HG02623 (cell line): ENCODE data around the gene SRP68.
"Not testable (repeated sequence)": the region's sequence is repeated elsewhere in the genome, so short reads cannot be mapped to it uniquely, and the experiment has no call there.

Source experiments
- ATAC-seq: cut with Tn5 transposase; IDR thresholded peaks from one replicate; pipeline ENCODE4 v1.9.1; 2021; ENCODE audit warnings: moderate library complexity; ENCODE audit not compliant: unreplicated experiment

SRP68 gene

DNA sequence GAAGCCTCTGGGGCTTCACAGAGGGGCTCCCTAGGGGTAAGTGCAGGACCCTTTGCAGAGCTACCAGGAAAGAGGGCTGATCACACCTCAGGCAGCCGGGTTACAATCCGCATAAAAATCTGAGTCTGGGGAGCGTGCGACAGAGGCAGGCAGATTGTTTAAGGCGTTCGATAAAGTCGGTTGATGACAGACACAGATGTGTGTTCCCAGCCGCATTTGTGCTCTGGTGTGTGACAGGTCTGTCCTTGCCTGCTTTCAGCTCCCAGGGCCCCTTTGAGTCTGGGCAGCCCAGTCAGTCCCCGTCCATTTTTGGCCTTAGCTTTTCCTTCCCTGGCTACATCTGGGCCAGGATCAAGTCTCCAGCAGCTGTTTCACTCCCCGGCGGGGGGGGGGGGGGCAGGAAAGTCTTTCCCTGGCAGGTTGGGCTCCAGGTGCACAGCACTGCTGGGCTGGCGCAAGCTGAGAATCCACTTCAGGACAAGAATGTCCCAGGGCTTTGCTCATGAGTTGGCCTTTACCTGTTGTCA, 5.3 kb upstream of the SRP68 start:
- ATAC-seq = no peak

DNA sequence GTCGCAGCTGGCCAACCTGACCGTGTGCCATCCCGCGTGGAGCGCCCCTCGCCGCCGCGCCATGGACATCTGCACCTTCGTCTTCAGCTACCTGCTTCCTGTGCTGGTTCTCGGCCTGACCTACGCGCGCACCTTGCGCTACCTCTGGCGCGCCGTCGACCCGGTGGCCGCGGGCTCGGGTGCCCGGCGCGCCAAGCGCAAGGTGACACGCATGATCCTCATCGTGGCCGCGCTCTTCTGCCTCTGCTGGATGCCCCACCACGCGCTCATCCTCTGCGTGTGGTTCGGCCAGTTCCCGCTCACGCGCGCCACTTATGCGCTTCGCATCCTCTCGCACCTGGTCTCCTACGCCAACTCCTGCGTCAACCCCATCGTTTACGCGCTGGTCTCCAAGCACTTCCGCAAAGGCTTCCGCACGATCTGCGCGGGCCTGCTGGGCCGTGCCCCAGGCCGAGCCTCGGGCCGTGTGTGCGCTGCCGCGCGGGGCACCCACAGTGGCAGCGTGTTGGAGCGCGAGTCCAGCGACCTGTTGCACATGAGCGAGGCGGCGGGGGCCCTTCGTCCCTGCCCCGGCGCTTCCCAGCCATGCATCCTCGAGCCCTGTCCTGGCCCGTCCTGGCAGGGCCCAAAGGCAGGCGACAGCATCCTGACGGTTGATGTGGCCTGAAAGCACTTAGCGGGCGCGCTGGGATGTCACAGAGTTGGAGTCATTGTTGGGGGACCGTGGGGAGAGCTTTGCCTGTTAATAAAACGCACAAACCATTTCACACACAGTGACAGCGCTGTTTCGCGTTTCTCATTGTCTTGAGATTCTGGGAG, 4.7 kb upstream of the SRP68 start:
- no peak for ATAC-seq

DNA sequence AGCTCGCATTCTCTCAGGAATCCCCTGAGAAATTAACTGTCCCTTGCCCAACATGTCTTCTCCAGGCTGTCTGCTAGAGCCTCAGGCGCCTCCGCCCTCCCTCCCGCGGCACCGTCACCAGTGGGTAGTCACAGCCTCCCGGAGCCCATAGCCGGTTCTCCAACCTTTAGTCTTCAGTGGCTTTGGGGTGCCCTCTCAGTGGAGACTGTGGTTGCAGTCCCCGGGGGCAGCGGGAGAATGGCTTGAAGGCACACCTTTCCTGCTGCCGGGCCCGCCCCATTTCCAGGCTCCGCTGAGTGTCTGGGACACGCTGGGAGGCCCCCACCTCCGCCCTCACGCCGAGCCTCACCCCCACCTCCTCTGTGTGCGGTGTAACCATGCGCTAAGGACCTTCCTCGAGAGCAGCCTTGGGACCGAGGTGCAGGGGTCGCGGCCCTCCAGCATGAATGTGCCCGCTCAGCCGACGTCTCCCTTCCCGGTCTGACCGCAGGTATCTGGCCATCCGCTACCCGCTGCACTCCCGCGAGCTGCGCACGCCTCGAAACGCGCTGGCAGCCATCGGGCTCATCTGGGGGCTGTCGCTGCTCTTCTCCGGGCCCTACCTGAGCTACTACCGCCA, 3.9 kb upstream of the SRP68 start:
- ATAC-seq = no peak

DNA sequence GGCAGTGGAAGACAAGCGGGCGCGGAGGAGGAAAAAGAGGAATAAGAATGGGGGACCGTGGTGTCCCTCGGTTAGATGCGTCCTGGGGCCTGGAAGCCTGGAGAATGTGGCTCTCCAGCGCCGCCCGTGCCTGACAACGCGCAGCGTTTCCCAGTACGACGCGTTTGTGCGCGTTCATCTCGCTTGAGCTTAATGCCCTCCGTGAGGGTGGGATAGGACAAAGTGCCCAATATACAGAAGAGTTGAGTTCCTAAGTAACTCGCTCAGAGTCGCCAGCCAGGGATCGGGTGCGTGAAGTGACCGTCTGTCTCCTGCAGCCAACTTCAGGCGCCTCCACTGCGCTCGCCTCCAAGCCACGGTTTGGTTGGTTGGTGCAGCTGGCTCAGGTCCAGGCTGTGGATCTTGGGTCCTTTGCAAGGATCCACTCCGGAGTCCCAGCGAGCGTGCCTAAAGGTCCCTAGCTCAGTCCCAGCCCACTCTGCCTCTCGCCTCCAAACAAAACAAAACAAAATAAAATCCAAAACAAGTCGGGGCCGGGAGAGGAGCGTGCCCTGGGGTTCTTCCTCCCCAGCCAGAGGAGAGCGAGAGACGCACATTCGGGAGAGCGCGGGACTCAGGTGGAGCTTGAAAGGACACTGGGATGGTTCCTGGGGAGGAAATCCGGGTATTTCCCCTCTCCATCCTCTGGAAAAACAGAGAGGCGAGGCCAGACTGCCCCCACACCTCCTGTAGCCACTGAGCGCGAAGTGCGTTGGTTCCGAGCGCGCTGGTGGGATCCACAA, 3.2 kb upstream of the SRP68 start:
- ATAC-seq = no peak

DNA sequence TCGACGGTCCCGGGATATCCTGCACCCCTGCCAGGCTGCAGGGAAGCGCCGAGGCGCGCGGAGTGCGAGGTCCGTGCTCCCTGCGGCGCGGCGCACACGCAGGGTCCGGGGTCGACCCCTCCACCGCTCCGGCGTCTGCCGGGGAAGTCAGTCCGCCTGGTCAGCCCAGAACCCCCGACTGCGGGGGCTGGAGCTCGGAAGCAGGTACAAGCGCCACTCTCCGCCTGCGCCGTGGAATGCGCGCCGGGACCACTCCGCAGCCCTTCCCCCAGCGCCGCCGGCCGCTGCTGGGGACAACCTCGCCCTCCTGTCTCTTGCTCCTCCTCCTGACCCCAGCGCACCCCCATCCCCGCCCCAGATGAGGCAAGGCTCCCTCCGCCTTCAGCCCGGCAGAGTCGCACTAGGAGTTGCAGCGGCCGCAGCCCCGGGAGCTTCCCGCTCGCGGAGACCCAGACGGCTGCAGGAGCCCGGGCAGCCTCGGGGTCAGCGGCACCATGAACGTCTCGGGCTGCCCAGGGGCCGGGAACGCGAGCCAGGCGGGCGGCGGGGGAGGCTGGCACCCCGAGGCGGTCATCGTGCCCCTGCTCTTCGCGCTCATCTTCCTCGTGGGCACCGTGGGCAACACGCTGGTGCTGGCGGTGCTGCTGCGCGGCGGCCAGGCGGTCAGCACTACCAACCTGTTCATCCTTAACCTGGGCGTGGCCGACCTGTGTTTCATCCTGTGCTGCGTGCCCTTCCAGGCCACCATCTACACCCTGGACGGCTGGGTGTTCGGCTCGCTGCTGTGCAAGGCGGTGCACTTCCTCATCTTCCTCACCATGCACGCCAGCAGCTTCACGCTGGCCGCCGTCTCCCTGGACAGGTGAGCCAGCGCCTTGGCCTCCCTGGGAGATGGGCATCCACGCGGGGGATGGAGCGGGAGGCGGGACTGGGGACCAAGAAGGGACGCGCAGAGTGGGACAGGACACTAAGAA, 2.4 kb upstream of the SRP68 start, which contains the start of gene GALR2:
Gene GALR2, plus strand, starts transcription at position 392 of the 974 bp plus-strand sequence. Its CDS starts 103 bp downstream, at position 495.
- no peak for ATAC-seq

DNA sequence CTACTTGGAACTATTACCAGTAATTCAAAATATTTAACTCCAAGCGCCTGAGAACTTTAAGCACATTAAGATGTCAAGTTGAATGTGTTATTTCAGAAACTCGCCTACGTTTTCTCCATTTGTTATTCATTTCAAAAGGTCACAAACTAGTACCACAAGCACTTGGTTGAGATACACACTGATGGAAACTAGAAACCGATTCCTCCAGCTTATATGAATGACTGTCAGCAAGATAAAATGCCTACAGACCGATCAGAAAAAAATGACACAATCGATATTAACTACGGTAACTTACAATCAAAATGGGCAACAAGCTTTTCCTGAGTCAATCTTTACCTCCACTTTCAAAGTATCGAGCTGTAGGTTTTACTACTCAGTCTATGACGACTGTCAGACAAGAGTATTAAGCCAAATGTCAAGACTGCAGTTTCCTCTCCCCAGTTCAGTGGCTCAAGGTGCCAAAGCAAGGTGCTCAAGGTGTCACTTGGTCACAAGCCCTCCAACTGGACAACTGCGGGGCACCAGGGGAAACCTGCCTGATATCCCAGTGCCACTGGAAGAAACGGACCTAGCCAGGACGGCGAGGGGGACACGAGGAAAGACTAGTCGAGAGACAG, 678 bp downstream of the SRP68 start:
- no peak for ATAC-seq

DNA sequence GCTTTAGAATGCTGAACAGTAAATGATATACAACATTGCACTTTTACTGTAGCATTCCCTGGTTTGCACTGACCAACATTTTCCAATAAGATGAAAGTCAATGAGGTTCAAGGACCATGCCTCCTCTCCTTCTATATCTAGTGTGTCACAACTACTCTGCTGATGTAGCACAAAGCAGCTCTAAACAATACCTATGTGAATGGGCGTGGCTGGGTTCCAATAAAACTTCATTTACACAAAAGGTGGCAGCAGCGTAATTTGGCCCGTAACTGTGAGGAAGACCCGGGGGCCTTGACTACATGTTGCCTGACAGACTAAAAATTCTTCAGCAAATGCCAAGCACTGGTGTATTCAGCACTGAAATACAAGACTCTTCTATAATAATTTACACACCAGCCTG, 6.5 kb downstream of the SRP68 start:
- no peak for ATAC-seq

DNA sequence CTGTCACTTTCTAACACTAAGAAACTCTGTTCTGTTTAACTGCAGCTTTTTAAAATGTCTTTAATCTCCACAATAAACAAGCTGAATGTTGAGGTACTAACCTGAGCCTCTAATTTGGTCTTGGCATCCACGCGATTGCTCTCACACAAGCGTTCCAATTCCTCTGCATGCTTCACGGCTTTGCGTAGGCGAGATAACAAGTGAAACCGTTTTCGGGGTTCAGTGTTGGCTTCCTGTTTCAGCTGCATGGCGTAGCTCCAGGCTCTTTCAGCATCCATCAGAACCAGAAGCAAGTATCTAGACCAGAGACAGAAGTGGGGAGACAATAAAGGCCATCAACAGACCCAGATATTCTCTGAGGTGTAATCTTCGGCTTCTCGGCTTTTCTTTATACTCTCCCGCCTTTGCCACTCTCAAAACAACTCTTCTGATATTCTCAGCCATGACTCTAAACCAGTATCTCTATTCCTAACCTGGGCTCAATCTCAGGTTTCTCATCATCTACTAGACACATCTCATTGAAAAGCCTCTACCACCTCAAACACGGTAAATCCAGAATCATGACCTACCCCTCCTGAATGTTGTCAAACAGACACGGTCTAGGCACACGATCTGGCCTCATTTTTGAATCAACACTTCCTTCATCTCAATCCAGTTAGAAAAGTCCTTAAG, 8.3 kb downstream of the SRP68 start:
- no peak for ATAC-seq

DNA sequence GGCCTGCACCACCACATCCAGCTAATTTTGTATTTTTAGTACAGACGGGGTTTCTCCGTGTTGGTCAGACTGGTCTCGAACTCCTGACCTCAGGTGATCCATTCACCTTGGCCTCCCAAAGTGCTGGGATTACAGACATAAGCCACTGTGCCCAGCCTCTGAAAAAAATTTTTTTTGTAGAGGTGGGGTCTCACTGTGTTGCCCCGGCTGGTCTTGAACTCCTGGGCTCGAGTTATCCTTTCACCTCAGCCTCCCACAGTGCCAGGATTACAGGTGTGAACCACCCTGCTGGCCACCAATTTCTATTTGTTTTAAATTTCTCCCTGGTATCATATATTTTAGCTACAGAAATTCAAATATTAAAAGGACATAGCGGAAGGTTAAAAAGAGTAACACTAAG, 14.1 kb downstream of the SRP68 start:
- ATAC-seq = not testable (repeated sequence)

DNA sequence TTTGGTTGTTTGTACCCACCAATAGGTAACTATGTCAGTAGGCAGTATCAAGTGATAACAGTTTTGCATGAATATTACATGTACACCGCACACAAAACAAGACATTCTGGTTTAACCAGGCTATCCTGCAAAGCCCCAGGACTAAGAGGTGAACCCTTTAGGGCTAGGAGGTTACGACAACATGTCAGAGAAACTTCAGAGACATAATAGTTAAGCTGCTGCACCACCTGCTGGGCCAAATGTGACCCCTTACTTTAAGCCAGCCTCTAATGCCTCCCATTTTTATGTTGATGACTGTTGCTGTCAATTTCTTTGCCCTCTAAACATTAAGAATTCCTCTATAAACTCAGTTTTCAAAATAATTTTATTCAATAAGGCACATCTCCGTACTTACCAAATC, 15.4 kb downstream of the SRP68 start:
- no peak for ATAC-seq

DNA sequence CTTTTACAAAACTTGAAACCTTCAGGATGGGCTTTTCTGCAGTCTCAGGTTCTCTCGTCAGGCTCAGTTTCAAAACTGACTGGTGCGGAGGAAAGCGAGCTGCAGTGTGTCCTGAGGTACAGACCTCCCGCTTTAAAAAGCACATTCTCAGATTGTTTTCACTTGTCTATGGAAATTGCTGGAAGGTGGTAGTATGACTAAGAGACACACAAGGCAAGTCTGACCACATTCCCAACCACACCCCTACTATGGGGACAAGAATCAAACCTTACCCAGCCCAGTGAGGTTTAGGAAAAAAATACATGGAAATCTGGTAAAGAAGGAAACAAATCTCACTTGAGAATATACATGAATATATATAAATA, 18.2 kb downstream of the SRP68 start:
- ATAC-seq = no peak

DNA sequence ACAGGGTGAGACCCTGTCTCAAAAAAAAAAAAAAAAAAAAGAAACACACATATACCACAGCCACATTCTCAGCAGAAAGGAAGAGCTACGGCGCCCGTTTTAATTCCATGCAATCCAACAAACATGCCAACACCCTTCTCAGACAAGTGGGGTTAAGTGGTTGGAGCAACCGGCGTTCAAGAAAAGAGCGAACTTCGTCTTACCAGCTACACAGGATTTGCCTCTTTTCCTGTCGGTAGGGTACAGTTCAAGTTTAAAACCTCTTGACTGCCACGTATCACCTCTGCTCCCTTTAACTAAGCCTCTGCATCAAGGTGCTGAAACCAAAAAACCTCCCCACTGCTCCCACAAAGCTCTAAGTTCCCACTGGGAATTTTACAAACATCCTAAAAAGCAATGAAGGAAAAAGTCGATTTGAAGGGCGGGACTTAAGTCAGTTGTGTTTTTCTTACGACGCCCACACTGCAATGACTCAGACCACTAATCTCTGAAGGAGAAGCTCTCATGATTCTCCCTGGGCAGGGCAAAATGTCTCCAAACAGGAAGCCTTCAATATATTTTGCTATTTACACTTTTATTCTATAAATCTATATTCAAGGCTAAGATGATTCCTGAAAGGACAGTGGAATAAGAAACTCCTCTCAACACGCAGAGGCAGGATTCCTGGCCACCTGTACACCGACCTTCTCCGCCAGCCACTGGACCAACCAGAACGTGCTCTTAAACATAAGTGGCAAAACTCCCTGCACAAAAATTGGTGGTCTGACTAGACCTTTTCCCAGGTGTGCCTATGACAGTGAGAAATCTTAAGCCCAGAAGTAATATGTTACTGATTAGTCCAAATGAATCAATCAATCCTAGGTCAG, 18.8 kb downstream of the SRP68 start:
- no peak for ATAC-seq

DNA sequence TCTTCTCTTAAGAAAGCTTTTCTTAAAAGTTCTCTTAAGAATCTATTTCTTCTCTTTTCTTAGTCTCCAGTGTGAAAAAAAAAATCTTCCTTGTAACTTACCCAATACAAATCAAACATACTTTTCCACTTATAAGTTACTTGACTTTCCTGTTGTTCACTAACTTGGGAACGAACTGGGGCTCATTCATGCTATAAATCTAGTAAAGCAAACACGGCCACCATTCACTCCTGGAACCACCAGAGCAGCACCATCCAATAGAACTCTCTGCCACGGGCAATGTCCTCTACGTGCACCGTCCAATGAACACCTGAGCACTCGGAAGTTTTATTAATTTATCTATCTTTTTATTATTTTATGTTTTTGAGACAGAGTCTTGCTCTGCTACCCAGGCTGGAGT, 20.8 kb downstream of the SRP68 start:
- no peak for ATAC-seq

DNA sequence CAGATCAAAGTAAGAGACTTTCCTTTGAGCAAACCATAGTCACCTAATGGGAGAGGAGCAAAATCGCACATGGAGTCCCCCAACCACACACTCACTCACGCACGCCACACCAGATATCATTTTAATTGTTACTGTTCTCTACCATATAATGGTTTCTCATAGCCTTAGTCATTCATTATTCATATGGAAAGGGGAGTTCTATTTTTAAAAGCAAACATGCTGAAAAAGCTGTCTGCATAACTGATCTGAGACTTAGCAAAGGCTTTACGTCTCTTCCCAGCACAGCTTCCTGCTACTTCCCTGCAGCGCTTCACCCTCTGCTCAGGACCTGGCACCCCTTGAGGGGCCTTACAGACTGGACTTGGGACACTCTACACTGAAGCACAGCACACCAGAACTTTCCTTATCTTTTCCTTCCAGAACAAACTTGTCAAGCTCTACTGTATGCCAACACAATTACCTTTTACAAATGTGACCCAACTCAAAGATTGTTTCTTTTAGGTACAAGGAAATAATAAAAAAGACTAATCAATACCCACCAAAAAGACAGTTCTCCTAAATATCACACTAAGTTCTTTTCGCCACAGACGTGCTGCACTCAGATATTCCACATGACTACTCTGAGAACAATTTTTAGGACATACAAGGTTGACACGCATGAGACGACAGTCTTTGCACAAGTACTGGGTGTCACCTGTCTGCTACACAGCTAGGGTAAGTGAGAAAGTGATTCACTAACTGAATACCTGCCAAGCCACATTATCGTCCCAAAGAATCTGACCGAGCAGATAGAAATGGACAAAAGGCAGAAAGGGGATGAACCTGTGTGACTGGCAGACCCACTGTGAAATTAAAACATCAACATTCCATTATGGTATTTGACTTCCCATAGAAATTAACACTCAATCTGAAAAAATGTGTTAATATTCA, 21.5 kb downstream of the SRP68 start:
- no peak for ATAC-seq

DNA sequence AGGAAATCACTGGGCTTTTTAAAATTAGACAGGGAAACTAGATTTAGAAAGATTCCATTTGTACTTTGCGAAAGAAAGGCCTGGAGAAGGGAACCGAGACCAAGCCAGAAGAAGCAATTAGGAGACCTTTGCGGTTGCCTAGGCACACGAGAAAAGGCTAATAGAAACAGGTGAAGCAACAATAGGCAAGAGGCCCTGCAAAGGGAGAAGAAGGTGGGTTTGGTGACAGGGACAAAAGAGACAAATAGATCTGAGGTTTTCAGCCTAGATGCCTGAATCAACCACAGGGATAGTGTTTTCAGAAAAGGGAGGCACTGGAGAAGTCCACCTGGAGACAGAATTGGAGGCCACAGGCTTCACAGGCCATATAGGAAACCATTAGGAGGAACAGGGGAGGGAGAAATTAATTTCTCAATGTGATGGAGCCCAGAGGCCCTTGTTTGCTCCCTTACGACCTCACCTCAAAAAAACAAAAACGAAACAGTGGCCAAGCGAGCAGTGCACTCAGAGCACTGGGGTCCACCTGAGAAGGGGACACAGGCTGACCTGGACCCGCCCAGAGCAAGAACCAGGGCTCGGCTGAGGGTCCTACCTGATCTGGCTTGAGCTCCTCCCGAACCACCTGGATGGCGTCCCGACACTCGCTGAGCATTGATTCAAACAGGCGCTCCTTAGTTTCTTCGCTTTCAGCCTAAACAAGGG, 22.3 kb downstream of the SRP68 start:
- ATAC-seq = no peak

DNA sequence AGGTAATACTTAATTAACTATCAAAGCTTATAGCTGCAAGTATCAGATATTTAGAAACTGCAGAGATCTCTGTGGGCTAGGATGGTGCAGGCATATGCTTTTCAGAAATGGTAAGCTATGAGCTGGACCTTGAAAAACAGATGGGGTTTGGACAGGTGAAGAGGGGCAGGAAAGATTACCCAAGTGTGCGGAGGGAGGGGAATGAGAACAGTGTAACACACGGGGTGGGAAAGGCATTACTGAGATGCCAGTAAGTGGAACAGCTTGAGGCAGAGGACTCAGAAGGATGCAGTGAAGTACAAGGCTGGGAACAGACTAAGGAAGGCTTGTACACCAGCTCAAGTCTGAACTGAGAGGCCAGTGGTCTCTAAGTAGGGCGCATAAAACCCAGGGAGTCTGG, 23.1 kb downstream of the SRP68 start:
- no peak for ATAC-seq

DNA sequence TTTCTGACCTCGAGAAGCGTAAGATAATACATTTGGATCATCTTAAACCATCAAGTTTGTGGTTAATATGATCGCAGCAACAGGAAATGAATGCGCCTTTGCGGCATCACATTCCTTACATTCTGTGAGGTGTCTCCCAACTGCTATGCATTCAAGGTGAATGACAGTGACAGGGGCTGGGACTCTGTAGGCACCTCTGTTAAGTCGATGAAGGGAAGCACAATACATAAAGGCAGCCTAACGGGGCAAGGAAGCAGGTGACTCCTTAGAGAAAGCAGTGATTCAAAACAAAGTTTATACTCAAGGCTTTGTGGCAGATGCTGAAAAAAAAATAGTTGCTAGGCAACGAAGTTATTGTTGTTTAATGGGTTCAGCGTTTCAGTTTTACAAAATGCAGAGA, 23.6 kb downstream of the SRP68 start:
- ATAC-seq = no peak
